Measurements from ENCODE around the gene SHISA8.

The SHISA8 gene

GRCh38 chr22:41917903-41918791 lies 3.3 kb upstream of the SHISA8 start (continued):
- TF ChIP-seq REST (tag by site-specific recombination; IDR thresholded peaks at IDR 0.05) (no peak), TSHZ1 (tag by site-specific recombination; IDR thresholded peaks at IDR 0.05; ENCODE audit: borderline replicate concordance) (no peak), ZNF560 (tag by site-specific recombination; IDR thresholded peaks at IDR 0.05; ENCODE audit: borderline replicate concordance) (no peak), ZBTB7A (tag by site-specific recombination; IDR thresholded peaks at IDR 0.05; ENCODE audit: low read depth) (no peak), ZNF398 (tag by site-specific recombination; IDR thresholded peaks at IDR 0.05) (no peak), ZNF510 (tag by site-specific recombination; IDR thresholded peaks at IDR 0.05; ENCODE audit: insufficient replicate concordance) (no peak), ZFP3 (tag by site-specific recombination; IDR thresholded peaks at IDR 0.05; ENCODE audit: low read depth) (0 out of 2 replicates have a peak, but pooled peaks have one; percentile 22), ZNF292 (tag by site-specific recombination; IDR thresholded peaks at IDR 0.05; ENCODE audit: borderline replicate concordance, low read depth) (no peak), ZNF184 (tag by site-specific recombination; IDR thresholded peaks at IDR 0.05) (peak; percentile 61; the same call in 1 of the 2 replicates), ZNF211 (tag by site-specific recombination; IDR thresholded peaks at IDR 0.05; ENCODE audit: low read depth) (no peak), ZNF311 (tag by site-specific recombination; IDR thresholded peaks at IDR 0.05; ENCODE audit: borderline replicate concordance) (no peak), ZNF426 (tag by site-specific recombination; IDR thresholded peaks at IDR 0.05) (no peak), GLIS2 (tag by site-specific recombination; IDR thresholded peaks at IDR 0.05) (0 out of 2 replicates have a peak, but pooled peaks have one; percentile 35), KLF10 (tag by site-specific recombination; IDR thresholded peaks at IDR 0.05) (no peak), FEZF1 (tag by site-specific recombination; IDR thresholded peaks at IDR 0.05) (no peak), YY1 (tag by site-specific recombination; IDR thresholded peaks at IDR 0.05) (no peak), ZFP41 (tag by site-specific recombination; IDR thresholded peaks at IDR 0.05; ENCODE audit: borderline replicate concordance) (no peak), ZNF610 (tag by site-specific recombination; IDR thresholded peaks at IDR 0.05; ENCODE audit: borderline replicate concordance) (no peak), SALL2 (tag by site-specific recombination; IDR thresholded peaks at IDR 0.05; ENCODE audit: borderline replicate concordance) (no peak)
- TF ChIP-seq, protein P1, sequence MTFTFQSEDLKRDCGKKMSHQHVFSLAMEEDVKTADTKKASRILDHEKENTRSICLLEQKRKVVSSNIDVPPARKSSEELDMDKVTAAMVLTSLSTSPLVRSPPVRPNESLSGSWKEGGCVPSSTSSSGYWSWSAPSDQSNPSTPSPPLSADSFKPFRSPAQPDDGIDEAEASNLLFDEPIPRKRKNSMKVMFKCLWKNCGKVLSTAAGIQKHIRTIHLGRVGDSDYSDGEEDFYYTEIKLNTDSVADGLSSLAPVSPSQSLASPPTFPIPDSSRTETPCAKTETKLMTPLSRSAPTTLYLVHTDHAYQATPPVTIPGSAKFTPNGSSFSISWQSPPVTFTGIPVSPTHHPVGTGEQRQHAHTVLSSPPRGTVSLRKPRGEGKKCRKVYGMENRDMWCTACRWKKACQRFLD (tag by site-specific recombination; IDR thresholded peaks at IDR 0.05), result no peak
- TF ChIP-seq, protein P2, sequence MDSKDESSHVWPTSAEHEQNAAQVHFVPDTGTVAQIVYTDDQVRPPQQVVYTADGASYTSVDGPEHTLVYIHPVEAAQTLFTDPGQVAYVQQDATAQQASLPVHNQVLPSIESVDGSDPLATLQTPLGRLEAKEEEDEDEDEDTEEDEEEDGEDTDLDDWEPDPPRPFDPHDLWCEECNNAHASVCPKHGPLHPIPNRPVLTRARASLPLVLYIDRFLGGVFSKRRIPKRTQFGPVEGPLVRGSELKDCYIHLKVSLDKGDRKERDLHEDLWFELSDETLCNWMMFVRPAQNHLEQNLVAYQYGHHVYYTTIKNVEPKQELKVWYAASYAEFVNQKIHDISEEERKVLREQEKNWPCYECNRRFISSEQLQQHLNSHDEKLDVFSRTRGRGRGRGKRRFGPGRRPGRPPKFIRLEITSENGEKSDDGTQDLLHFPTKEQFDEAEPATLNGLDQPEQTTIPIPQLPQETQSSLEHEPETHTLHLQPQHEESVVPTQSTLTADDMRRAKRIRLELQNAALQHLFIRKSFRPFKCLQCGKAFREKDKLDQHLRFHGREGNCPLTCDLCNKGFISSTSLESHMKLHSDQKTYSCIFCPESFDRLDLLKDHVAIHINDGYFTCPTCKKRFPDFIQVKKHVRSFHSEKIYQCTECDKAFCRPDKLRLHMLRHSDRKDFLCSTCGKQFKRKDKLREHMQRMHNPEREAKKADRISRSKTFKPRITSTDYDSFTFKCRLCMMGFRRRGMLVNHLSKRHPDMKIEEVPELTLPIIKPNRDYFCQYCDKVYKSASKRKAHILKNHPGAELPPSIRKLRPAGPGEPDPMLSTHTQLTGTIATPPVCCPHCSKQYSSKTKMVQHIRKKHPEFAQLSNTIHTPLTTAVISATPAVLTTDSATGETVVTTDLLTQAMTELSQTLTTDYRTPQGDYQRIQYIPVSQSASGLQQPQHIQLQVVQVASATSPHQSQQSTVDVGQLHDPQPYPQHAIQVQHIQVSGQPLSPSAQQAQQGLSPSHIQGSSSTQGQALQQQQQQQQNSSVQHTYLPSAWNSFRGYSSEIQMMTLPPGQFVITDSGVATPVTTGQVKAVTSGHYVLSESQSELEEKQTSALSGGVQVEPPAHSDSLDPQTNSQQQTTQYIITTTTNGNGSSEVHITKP (tag by site-specific recombination; IDR thresholded peaks at IDR 0.05), result 0 out of 2 replicates have a peak, but pooled peaks have one; percentile 13
- TF ChIP-seq, protein P3, sequence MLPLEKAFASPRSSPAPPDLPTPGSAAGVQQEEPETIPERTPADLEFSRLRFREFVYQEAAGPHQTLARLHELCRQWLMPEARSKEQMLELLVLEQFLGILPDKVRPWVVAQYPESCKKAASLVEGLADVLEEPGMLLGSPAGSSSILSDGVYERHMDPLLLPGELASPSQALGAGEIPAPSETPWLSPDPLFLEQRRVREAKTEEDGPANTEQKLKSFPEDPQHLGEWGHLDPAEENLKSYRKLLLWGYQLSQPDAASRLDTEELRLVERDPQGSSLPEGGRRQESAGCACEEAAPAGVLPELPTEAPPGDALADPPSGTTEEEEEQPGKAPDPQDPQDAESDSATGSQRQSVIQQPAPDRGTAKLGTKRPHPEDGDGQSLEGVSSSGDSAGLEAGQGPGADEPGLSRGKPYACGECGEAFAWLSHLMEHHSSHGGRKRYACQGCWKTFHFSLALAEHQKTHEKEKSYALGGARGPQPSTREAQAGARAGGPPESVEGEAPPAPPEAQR (tag by site-specific recombination; IDR thresholded peaks at IDR 0.05), result no peak

Data from HEK293 (cell line).